NB4 (cell line): ENCODE data around the gene SCARB1.

Source experiments
- DNase-seq: peaks from one replicate; pipeline ENCODE4 v3.0.0; 2010; ENCODE audit warnings: low read depth
- H3K4me3 ChIP-seq: one replicate; pipeline ENCODE4 v1.5.1; 2011; ENCODE audit warnings: mild to moderate bottlenecking, low read depth, low read length, moderate library complexity
- CTCF ChIP-seq: IDR thresholded peaks from one replicate; pipeline ENCODE4 v1.5.1; 2012; ENCODE audit warnings: low read depth, low read length
- MAX ChIP-seq: IDR thresholded peaks from 2 replicates; pipeline ENCODE4 v1.6.1; 2011; ENCODE audit warnings: low read depth, low read length
- MYC ChIP-seq: IDR thresholded peaks from 2 replicates; pipeline ENCODE4 v1.6.1; 2011; ENCODE audit warnings: low read depth, low read length
- POLR2A ChIP-seq: IDR thresholded peaks from 2 replicates; pipeline ENCODE4 v1.6.1; 2011; ENCODE audit warnings: mild to moderate bottlenecking; ENCODE audit not compliant: insufficient read length; ENCODE audit errors: extremely low read depth

Gene SCARB1

GRCh38 chr12:124874988-124875802 is 11.5 kb upstream of the SCARB1 start:
- no peak overlapping the region for H3K4me3 ChIP-seq
- DNase-seq, result no peak
- TF ChIP-seq MAX (no peak), CTCF (no peak), POLR2A (no peak), MYC (no peak)

- H3K4me3 ChIP-seq, result no peak overlapping the region
- no peak for DNase-seq
- TF ChIP-seq MYC (no peak), MAX (no peak), CTCF (no peak), POLR2A (no peak)
These were observed 10.5 kb upstream of the SCARB1 start for GRCh38 chr12:124874188-124874587.

GRCh38 chr12:124872068-124872719 is 8.5 kb upstream of the SCARB1 start:
- no peak for DNase-seq
- TF ChIP-seq CTCF (no peak), MAX (no peak), POLR2A (no peak), MYC (no peak)

GRCh38 chr12:124871297-124871696 is 7.6 kb upstream of the SCARB1 start:
- TF ChIP-seq MYC (no peak), POLR2A (no peak), CTCF (no peak), MAX (no peak)
- DNase-seq, result no peak
- H3K4me3 ChIP-seq, result no peak overlapping the region

More at GRCh38 chr12:124872068-124872719, 8.5 kb upstream of the SCARB1 start:
- no peak overlapping the region for H3K4me3 ChIP-seq

- no peak for DNase-seq
- H3K4me3 ChIP-seq, result no peak overlapping the region
- TF ChIP-seq MYC (no peak), POLR2A (no peak), CTCF (no peak), MAX (no peak)
These were observed 6.9 kb upstream of the SCARB1 start for GRCh38 chr12:124870515-124870914.
